Esophagus muscularis mucosa (tissue), 4 donors: ENCODE data around the gene MIGA1. TPM values are rescaled to one million over a fixed set of nuclear protein-coding genes. Genes with fewer than 3 reads are reported as not detected.

Source experiments
- DNase-seq: peaks from one replicate; pipeline ENCODE4 v3.0.0-alpha.2; 2017; ENCODE audit errors: extremely low spot score
- H3K27ac ChIP-seq, 4 donors: fragments of 200-600 bp; sonication (generic); replicated peaks in 1 of 4; 1 replicate in 3 of 4; 2 replicates in 1 of 4; pipeline ENCODE4 v1.5.1; 2016 to 2019; ENCODE audit warnings: mild to moderate bottlenecking in 1 of 4
- H3K27me3 ChIP-seq, 4 donors: fragments of 200-600 bp; sonication (generic); one replicate each; pipeline versions ENCODE4 v1.5.1 to v1.6.0; 2016 to 2019
- H3K36me3 ChIP-seq, 4 donors: fragments of 200-600 bp; sonication (generic); one replicate each; pipeline ENCODE4 v1.5.1; 2016 to 2019
- H3K4me1 ChIP-seq, 4 donors: fragments of 200-600 bp; sonication (generic); one replicate each; pipeline ENCODE4 v1.5.1; 2016 to 2019
- H3K4me3 ChIP-seq, 4 donors: fragments of 200-600 bp; sonication (generic); 1 replicate in 2 of 4; 2 replicates in 2 of 4; pipeline ENCODE4 v1.5.1; 2016 to 2019; ENCODE audit warnings: mild to moderate bottlenecking in 4 of 4, moderate library complexity in 1 of 4
- H3K9me3 ChIP-seq, 4 donors: fragments of 200-600 bp; sonication (generic); 1 replicate in 3 of 4; 2 replicates in 1 of 4; pipeline ENCODE4 v1.5.1; 2016 to 2019
- CTCF ChIP-seq, 3 experiments: fragments of 200-600 bp in 2 of 3; fragments of 450-650 bp in 1 of 3; sonication (generic) in 2 of 3; IDR thresholded peaks; one replicate each; pipeline ENCODE4 v1.5.1; 2017 to 2019; ENCODE audit warnings: antibody characterized with exemption in 3 of 3, mild to moderate bottlenecking in 2 of 3, moderate library complexity in 1 of 3
- EP300 ChIP-seq: sonication (generic); formaldehyde crosslinking; IDR thresholded peaks from one replicate; pipeline ENCODE4 v1.6.1; 2017; ENCODE audit warnings: antibody characterized with exemption
- POLR2A ChIP-seq: fragments of 450-650 bp; IDR thresholded peaks from one replicate; pipeline ENCODE4 v1.6.1; 2017; ENCODE audit warnings: antibody characterized with exemption, moderate library complexity, mild to moderate bottlenecking, low read depth
- POLR2AphosphoS5 ChIP-seq, 2 donors: sonication (generic); formaldehyde crosslinking; IDR thresholded peaks; one replicate each; pipeline ENCODE4 v1.6.1; 2017; ENCODE audit warnings: antibody characterized with exemption in 2 of 2
- WGBS: methylation state at CpG from one replicate; pipeline ENCODE4 v1.1.5; 2018; 5-methylcytosine and 5-hydroxymethylcytosine counted together
- intact Hi-C: fragments of 100-400 bp; cut with DNase I; formaldehyde crosslinking; loops from one replicate; pipeline ENCODE4 v1.15.1; 2023
- total RNA-seq, 4 donors: library from RNA; depleted of rRNA; stranded (reverse); fragments of >200 nt; gene quantifications; one replicate each; pipeline versions ENCODE4 v1.1.0 to v1.2.1, GENCODE V29; 2016

The MIGA1 gene
- total RNA-seq, 4 donors from 2014 or later = 13.8 to 18.7 (median 16.1) TPM

GRCh38 chr1:77882411-77882810, 103.0 kb downstream of the MIGA1 start:
- Histone ChIP-seq H3K27ac (no peak overlapping the region), H3K9me3 (no peaks in the 10 kb centered on the region), H3K4me3 (no peak overlapping the region), H3K4me1 (peaks cover 0 to 10% (median 6%) of the 10 kb centered on the region in 4 donors), H3K27me3 (no peaks in the 10 kb centered on the region), H3K36me3 (no peaks in the 10 kb centered on the region)
- intact Hi-C loops = no loop called here
- TF ChIP-seq CTCF (IDR thresholded peaks at IDR 0.05) (no peak), EP300 (no peak), POLR2A (no peak), POLR2AphosphoS5 (IDR thresholded peaks at IDR 0.05) (no peak)
- no peak for DNase-seq
- whole genome bisulfite sequencing = 69% methylated on average over 2 of the region's 2 CpGs

- Histone ChIP-seq H3K27me3 (no peaks in the 10 kb centered on the region), H3K36me3 (peaks cover 0 to 28% (median 5%) of the 10 kb centered on the region in 4 donors), H3K4me1 (peaks cover 0 to 41% (median 33%) of the 10 kb centered on the region in 4 donors), H3K4me3 (peak within 1 kb of the TSS; percentile 79 to 98 (median 85)), H3K9me3 (no peaks in the 10 kb centered on the region), H3K27ac (peak within 1 kb of the TSS; percentile 92 to 98 (median 97))
- intact Hi-C loops = loop anchor here (2.0 kb wide), 1 partner anchor 55 kb away; no protein-coding TSS in a partner anchor
- TF ChIP-seq CTCF (IDR thresholded peaks at IDR 0.05) = peak in 2 of 3 experiments; percentile 2 to 14
- TF ChIP-seq EP300 = no peak
- peak; percentile 85 to 92 for TF ChIP-seq POLR2AphosphoS5 (IDR thresholded peaks at IDR 0.05)
- peak; percentile 38 for TF ChIP-seq POLR2A
- peak; percentile 96 for DNase-seq
- WGBS = 17% methylated on average over 15 of the region's 36 CpGs
Observed at GRCh38 chr1:77888081-77888780, 108.8 kb downstream of the MIGA1 start, which contains the start of gene NEXN. Gene NEXN (plus strand): TSS chr1:77888624. CDS start chr1:77916107, 27,483 bp downstream.

GRCh38 chr1:77888781-77889642, 109.6 kb downstream of the MIGA1 start:
- Histone ChIP-seq H3K27ac (peak overlapping the region; percentile 92 to 98 (median 97)), H3K9me3 (no peaks in the 10 kb centered on the region), H3K36me3 (peaks cover 0 to 36% (median 12%) of the 10 kb centered on the region in 4 donors), H3K4me3 (peak overlapping the region; percentile 79 to 98 (median 85)), H3K27me3 (no peaks in the 10 kb centered on the region), H3K4me1 (peaks cover 0 to 48% (median 35%) of the 10 kb centered on the region in 4 donors)
- no peak for TF ChIP-seq POLR2AphosphoS5 (IDR thresholded peaks at IDR 0.05)
- peak in 1 of 3 experiments; percentile 1 for TF ChIP-seq CTCF (IDR thresholded peaks at IDR 0.05)
- no peak for DNase-seq
- WGBS = 4% methylated on average over 34 of the region's 46 CpGs
- intact Hi-C loops = loop anchor here (2.0 kb wide), 1 partner anchor 56 kb away; no protein-coding TSS in a partner anchor

- no peaks in the 10 kb centered on the region for H3K27me3 ChIP-seq
- TF ChIP-seq POLR2A (no peak), EP300 (no peak), CTCF (IDR thresholded peaks at IDR 0.05) (no peak), POLR2AphosphoS5 (IDR thresholded peaks at IDR 0.05) (peak in 1 of 2 donors; percentile 83)
- intact Hi-C loops = loop anchor here (2.0 kb wide), 1 partner anchor 57 kb away; no protein-coding TSS in a partner anchor
- DNase-seq = no peak
- peaks cover 0 to 42% (median 15%) of the 10 kb centered on the region in 4 donors for H3K36me3 ChIP-seq
- peaks cover 0 to 55% (median 37%) of the 10 kb centered on the region in 4 donors for H3K4me1 ChIP-seq
- peak overlapping the region; percentile 92 to 98 (median 97) for H3K27ac ChIP-seq
- H3K9me3 ChIP-seq = no peaks in the 10 kb centered on the region
- H3K4me3 ChIP-seq = peak overlapping the region; percentile 79 to 98 (median 85)
- 20% methylated on average over 7 of the region's 7 CpGs for WGBS
Observed at GRCh38 chr1:77889671-77890070, 110.2 kb downstream of the MIGA1 start.
